HCT116 (cell line): Measurements from ENCODE around the gene SGMS1. TPM values are rescaled to one million over a fixed set of nuclear protein-coding genes. Genes with fewer than 3 reads are reported as not detected.

Source experiments
- ATAC-seq: fragments of 200-7000 bp; cut with Tn5 transposase; 2 replicates; pipeline ENCODE4 v1.9.1; 2020; ENCODE audit warnings: mild to moderate bottlenecking, moderate library complexity
- BruUV-seq: library from RNA; stranded (reverse); fragments of 400-500 nt; replicated peaks from 2 replicates; lab custom pipeline; 2021; lab: Mats Ljungman, UMichigan
- CTCF ChIA-PET: fragments of 300-600 bp; sonication (Branson Sonifier 250); formaldehyde crosslinking; loops from one replicate; lab custom pipeline; 2021; ENCODE audit warnings: antibody characterized with exemption; lab: Charles Lee
- POLR2A ChIA-PET: fragments of 300-600, 350-600 bp; sonication (Branson Sonifier 250); formaldehyde crosslinking; loops from one replicate; lab custom pipeline; 2021; ENCODE audit warnings: antibody characterized with exemption; lab: Charles Lee
- RAD21 ChIA-PET, 2 experiments: fragments of 300-600 bp; sonication (Branson Sonifier 250); formaldehyde crosslinking; loops; one replicate each; lab custom pipeline; 2023; ENCODE audit warnings: low total read pairs in 2 of 2; ENCODE audit not compliant: uncharacterized antibody in 2 of 2, unreplicated experiment in 2 of 2, low non-redundant PET in 1 of 2; lab: Charles Lee
- DNase-seq: peaks from one replicate; pipeline ENCODE4 v3.0.0-alpha.2; 2010; ENCODE audit warnings: low read depth, low spot score
- H2AFZ ChIP-seq: fragments of 200-600 bp; shearing (Covaris generic), sonication (generic); 2 replicates; pipeline ENCODE4 v1.6.1; 2017; ENCODE audit warnings: low read depth, mixed run types, mixed read lengths, antibody characterized with exemption, low read length; ENCODE audit not compliant: poor library complexity, severe bottlenecking
- H3K27ac ChIP-seq: 2 replicates; pipeline ENCODE4 v1.5.1; 2012; ENCODE audit warnings: low read depth, low read length
- H3K27me3 ChIP-seq: fragments of 200-600 bp; sonication (generic); 2 replicates; pipeline ENCODE4 v1.6.1; 2016; ENCODE audit warnings: mixed run types, low read length, mixed read lengths; ENCODE audit not compliant: insufficient read depth
- H3K36me3 ChIP-seq, 2 experiments: fragments of 200-500 bp in 1 of 2; fragments of 200-600 bp in 1 of 2; sonication (Bioruptor generic) in 1 of 2; sonication (generic) in 1 of 2; 2 replicates each; pipeline versions ENCODE4 v1.5.1 to v1.6.1; 2014 to 2016; ENCODE audit warnings: low read length in 2 of 2, inconsistent platforms in 1 of 2, mixed read lengths in 1 of 2, mixed run types in 1 of 2; ENCODE audit not compliant: insufficient read depth in 2 of 2, control insufficient read depth in 1 of 2
- H3K4me1 ChIP-seq, 2 experiments: fragments of 200-600 bp in 1 of 2; sonication (generic) in 1 of 2; 2 replicates each; pipeline versions ENCODE4 v1.5.1 to v1.6.1; 2012 to 2017; ENCODE audit warnings: low read length in 2 of 2, inconsistent platforms in 1 of 2, mild to moderate bottlenecking in 1 of 2, mixed read lengths in 1 of 2, mixed run types in 1 of 2, moderate library complexity in 1 of 2; ENCODE audit not compliant: insufficient read depth in 2 of 2, control insufficient read depth in 1 of 2
- H3K4me2 ChIP-seq: fragments of 200-600 bp; sonication (generic); 2 replicates; pipeline ENCODE4 v1.6.1; 2017; ENCODE audit warnings: mixed run types, low read length, mixed read lengths
- H3K4me3 ChIP-seq, 2 experiments: fragments of 200-600 bp in 1 of 2; sonication (generic) in 1 of 2; replicated peaks in 1 of 2; 2 replicates each; pipeline ENCODE4 v1.5.1; 2011 to 2016; ENCODE audit warnings: low read length in 2 of 2, control low read depth in 1 of 2, low read depth in 1 of 2, mild to moderate bottlenecking in 1 of 2, mixed read lengths in 1 of 2, mixed run types in 1 of 2
- H3K79me2 ChIP-seq: fragments of 200-600 bp; sonication (generic); 2 replicates; pipeline ENCODE4 v1.6.1; 2017; ENCODE audit warnings: mild to moderate bottlenecking, mixed run types, low read length, moderate library complexity, mixed read lengths; ENCODE audit not compliant: insufficient read depth
- H3K9ac ChIP-seq: fragments of 200-600 bp; sonication (generic); 2 replicates; pipeline ENCODE4 v1.6.1; 2016; ENCODE audit warnings: low read length, mixed read lengths
- H3K9me2 ChIP-seq: fragments of 200-600 bp; sonication (generic), shearing (Covaris generic); 2 replicates; pipeline ENCODE4 v1.6.1; 2017; ENCODE audit warnings: mixed run types, mild to moderate bottlenecking, moderate library complexity; ENCODE audit not compliant: insufficient read depth
- H3K9me3 ChIP-seq, 2 experiments: fragments of 200-500 bp in 1 of 2; fragments of 200-600 bp in 1 of 2; sonication (Bioruptor generic) in 1 of 2; sonication (generic) in 1 of 2; 2 replicates each; pipeline ENCODE4 v1.6.1; 2014 to 2017; ENCODE audit warnings: low read length in 2 of 2, mixed read lengths in 2 of 2, inconsistent platforms in 1 of 2, low read depth in 1 of 2, mild to moderate bottlenecking in 1 of 2, mixed run types in 1 of 2, moderate library complexity in 1 of 2; ENCODE audit not compliant: control insufficient read depth in 1 of 2, insufficient read depth in 1 of 2
- H4K20me1 ChIP-seq: fragments of 200-600 bp; sonication (generic), shearing (Covaris generic); 2 replicates; pipeline ENCODE4 v1.6.1; 2017; ENCODE audit warnings: mixed run types, mild to moderate bottlenecking, moderate library complexity; ENCODE audit not compliant: insufficient read depth
- ATF3 ChIP-seq: IDR thresholded peaks from 2 replicates; pipeline ENCODE4 v1.6.1; 2012
- CTCF ChIP-seq, 3 experiments: fragments of 200-600 bp in 1 of 3; sonication (generic) in 1 of 3; IDR thresholded peaks in 2 of 3; conservative IDR thresholded peaks in 1 of 3; 2 replicates each; pipeline ENCODE4 v1.5.1; 2012 to 2017; ENCODE audit warnings: low read depth in 2 of 3, low read length in 2 of 3, antibody characterized with exemption in 1 of 3, borderline replicate concordance in 1 of 3, control low read depth in 1 of 3, mild to moderate bottlenecking in 1 of 3, mixed read lengths in 1 of 3, mixed run types in 1 of 3, moderate library complexity in 1 of 3; ENCODE audit not compliant: insufficient read depth in 1 of 3
- EGR1 ChIP-seq: IDR thresholded peaks from 2 replicates; pipeline ENCODE4 v1.6.1; 2012; ENCODE audit warnings: low read depth
- EZH2 ChIP-seq: fragments of 200-600 bp; sonication (generic); IDR thresholded peaks from 2 replicates; pipeline ENCODE4 v1.6.1; 2017; ENCODE audit warnings: antibody characterized with exemption, mixed run types
- FOSL1 ChIP-seq: IDR thresholded peaks from 2 replicates; pipeline ENCODE4 v1.6.1; 2012; ENCODE audit warnings: low read depth
- MAX ChIP-seq: IDR thresholded peaks from 2 replicates; pipeline ENCODE4 v1.6.1; 2012
- POLR2A ChIP-seq: IDR thresholded peaks from 2 replicates; pipeline ENCODE4 v1.7.0; 2011; ENCODE audit warnings: borderline replicate concordance; ENCODE audit not compliant: insufficient read depth, insufficient read length; ENCODE audit errors: extremely low read depth
- POLR2AphosphoS5 ChIP-seq: IDR thresholded peaks from 2 replicates; pipeline ENCODE4 v1.6.1; 2011; ENCODE audit warnings: mild to moderate bottlenecking, low read depth, low read length, moderate library complexity
- RAD21 ChIP-seq: IDR thresholded peaks from 2 replicates; pipeline ENCODE4 v1.6.1; 2012; ENCODE audit warnings: low read depth, mild to moderate bottlenecking
- REST ChIP-seq: IDR thresholded peaks from 2 replicates; pipeline ENCODE4 v1.6.1; 2012; ENCODE audit warnings: low read depth
- ZFX ChIP-seq: fragments of 450-650 bp; IDR thresholded peaks from 2 replicates; pipeline ENCODE4 v1.6.1; 2017
- ZNF274 ChIP-seq: fragments of 200-500 bp; sonication (Bioruptor generic); IDR thresholded peaks from 2 replicates; pipeline ENCODE4 v1.6.1; 2014; ENCODE audit warnings: mild to moderate bottlenecking, low read depth, low read length, inconsistent platforms
- intact Hi-C: fragments of 100-400 bp; cut with micrococcal nuclease; formaldehyde crosslinking; loops from 2 replicates; pipeline ENCODE4 v1.10.0; 2022
- total RNA-seq: library from RNA; stranded (reverse); gene quantifications from one replicate; pipeline ENCODE4 v1.2.1, GENCODE V29; 2021; ENCODE audit not compliant: unreplicated experiment

Gene SGMS1
- total RNA-seq, 1 experiment from 2014 or later: 29.1 TPM

GRCh38 chr10:50294582-50294981, 329.2 kb downstream of the SGMS1 start:
- Histone ChIP-seq H3K9me3 (no peaks in the 10 kb centered on the region), H3K79me2 (no peaks in the 10 kb centered on the region), H3K36me3 (no peaks in the 10 kb centered on the region), H3K27me3 (no peaks in the 10 kb centered on the region), H3K4me2 (no peak overlapping the region), H3K9ac (no peak overlapping the region), H3K9me2 (no peaks in the 10 kb centered on the region), H2AFZ (no peak overlapping the region), H3K27ac (no peak overlapping the region), H4K20me1 (no peaks in the 10 kb centered on the region), H3K4me3 (no peak overlapping the region), H3K4me1 (no peaks in the 10 kb centered on the region)
- TF ChIP-seq EGR1: no peak
- no peak for TF ChIP-seq ZNF274
- no peak for TF ChIP-seq REST
- TF ChIP-seq CTCF (IDR thresholded peaks at IDR 0.05 in 2 of 3, conservative IDR thresholded peaks at IDR 0.05 in 1 of 3; ENCODE audit: borderline replicate concordance in 1 of 3, insufficient read depth in 1 of 3, low read depth in 2 of 3, low read length in 2 of 3): no peak
- no peak for TF ChIP-seq EZH2
- TF ChIP-seq MAX: no peak
- TF ChIP-seq FOSL1: no peak
- no peak for TF ChIP-seq POLR2A
- no peak for TF ChIP-seq ATF3
- TF ChIP-seq RAD21: no peak
- no peak for TF ChIP-seq ZFX
- no peak for TF ChIP-seq POLR2AphosphoS5
- ChIA-PET RAD21 (no interaction called here), CTCF (no interaction called here), POLR2A (no interaction called here)
- DNase-seq (no peak), ATAC-seq (no peak)
- no TSS peak for BruUV-seq
- intact Hi-C loops: no loop called here
